ENCODE data around the gene MRPL46. TPM values are rescaled to one million over a fixed set of nuclear protein-coding genes. Genes with fewer than 3 reads are reported as not detected.

The MRPL46 gene
- polyA plus RNA-seq, 1 donor from 2014 or later: 41.0 TPM

DNA sequence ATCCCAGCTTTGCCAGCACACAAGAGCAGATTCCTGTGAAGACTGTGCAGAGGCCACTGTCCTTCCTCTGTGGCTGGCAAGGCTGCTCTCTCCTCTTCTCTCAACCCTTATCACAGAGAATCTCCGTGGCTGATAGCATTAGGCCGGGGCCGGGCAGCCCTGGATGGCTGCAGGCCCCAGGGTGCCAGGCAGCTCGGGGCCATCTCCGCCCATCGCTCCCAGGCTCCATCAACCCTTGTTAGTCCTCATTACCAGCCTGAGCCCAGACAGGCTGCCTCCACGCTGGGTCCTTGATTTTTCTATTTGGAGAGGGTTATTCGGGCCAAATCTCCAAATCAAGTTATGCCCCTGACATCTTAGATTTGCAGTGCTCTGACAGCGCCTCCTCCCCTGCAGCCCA is 39.1 kb downstream of the MRPL46 start:
- Histone ChIP-seq H3K9me3 (ENCODE audit: low read length) (no peaks in the 10 kb centered on the region), H3K9ac (ENCODE audit: low read length) (no peak overlapping the region)
- TF ChIP-seq MXI1 (conservative IDR thresholded peaks at IDR 0.05; ENCODE audit: poor library complexity, severe bottlenecking): no peak

DNA sequence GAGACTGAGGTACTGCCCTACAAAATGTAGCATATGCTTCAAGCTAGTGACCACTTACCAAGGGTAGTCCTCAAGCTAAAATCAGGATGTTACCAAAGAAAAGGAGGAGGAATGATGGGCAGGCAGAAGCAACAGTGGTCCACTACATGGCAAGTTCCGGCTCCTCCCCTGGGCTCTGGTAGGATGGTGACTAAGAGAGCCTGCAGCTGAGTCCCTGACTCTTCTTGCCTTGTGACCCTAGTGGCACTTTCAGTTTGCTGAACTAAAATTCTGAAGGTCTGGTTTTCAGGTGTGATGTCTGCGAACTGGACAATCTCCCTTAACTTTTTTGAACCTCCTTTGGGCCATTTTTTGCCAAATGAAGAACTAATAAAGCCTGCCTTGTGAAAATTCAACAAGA is 40.9 kb downstream of the MRPL46 start:
- H3K79me2 ChIP-seq (replicated peaks; ENCODE audit: insufficient read depth, low read length): no peaks in the 10 kb centered on the region

More for the DNA sequence above, 39.1 kb downstream of the MRPL46 start:
- no peak overlapping the region for H3K27ac ChIP-seq (ENCODE audit: low read length)
- no peak overlapping the region for H3K4me3 ChIP-seq (ENCODE audit: low read length)
- H3F3A ChIP-seq (ENCODE audit: insufficient read depth, low read length, poor library complexity, severe bottlenecking): no peaks in the 10 kb centered on the region
- no peaks in the 10 kb centered on the region for H4K20me1 ChIP-seq (ENCODE audit: insufficient read depth)
- no peak overlapping the region for H3K4me2 ChIP-seq (ENCODE audit: low read length)
- no peaks in the 10 kb centered on the region for H3K79me2 ChIP-seq (replicated peaks; ENCODE audit: insufficient read depth, low read length)
- H3K27me3 ChIP-seq (ENCODE audit: insufficient read depth, low read depth, low read length): no peaks in the 10 kb centered on the region
- no peaks in the 10 kb centered on the region for H3K36me3 ChIP-seq (ENCODE audit: insufficient read depth, low read length)
- H3K9me2 ChIP-seq (ENCODE audit: insufficient read depth, low read length): no peaks in the 10 kb centered on the region
- no peak overlapping the region for H2AFZ ChIP-seq (ENCODE audit: low read depth, low read length)

DNA sequence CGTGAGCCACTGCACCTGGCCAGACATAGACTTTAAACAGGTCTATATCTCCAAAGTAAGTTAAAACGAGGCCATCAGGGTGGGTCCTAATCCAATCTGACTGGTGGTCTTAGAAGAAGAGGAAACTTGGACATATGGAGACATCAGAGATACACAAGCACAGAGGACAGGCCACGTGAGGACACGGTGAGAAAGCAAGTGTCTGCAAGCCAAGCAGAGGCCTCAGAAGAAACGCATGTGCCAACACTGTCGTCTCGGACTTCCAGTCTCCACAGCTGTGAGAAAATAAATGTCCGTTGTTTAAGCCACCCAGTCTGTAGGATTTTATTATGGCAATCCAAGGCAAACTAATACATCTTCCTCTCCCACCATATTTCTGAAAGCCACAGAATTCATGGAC is 43.9 kb downstream of the MRPL46 start:
- H3K9ac ChIP-seq (ENCODE audit: low read length): no peak overlapping the region
- no peak overlapping the region for H3K4me3 ChIP-seq (ENCODE audit: low read length)
- no peaks in the 10 kb centered on the region for H4K20me1 ChIP-seq (ENCODE audit: insufficient read depth)
- H3K27me3 ChIP-seq (ENCODE audit: insufficient read depth, low read depth, low read length): no peaks in the 10 kb centered on the region
- no peaks in the 10 kb centered on the region for H3K9me2 ChIP-seq (ENCODE audit: insufficient read depth, low read length)
- TF ChIP-seq, protein P1, sequence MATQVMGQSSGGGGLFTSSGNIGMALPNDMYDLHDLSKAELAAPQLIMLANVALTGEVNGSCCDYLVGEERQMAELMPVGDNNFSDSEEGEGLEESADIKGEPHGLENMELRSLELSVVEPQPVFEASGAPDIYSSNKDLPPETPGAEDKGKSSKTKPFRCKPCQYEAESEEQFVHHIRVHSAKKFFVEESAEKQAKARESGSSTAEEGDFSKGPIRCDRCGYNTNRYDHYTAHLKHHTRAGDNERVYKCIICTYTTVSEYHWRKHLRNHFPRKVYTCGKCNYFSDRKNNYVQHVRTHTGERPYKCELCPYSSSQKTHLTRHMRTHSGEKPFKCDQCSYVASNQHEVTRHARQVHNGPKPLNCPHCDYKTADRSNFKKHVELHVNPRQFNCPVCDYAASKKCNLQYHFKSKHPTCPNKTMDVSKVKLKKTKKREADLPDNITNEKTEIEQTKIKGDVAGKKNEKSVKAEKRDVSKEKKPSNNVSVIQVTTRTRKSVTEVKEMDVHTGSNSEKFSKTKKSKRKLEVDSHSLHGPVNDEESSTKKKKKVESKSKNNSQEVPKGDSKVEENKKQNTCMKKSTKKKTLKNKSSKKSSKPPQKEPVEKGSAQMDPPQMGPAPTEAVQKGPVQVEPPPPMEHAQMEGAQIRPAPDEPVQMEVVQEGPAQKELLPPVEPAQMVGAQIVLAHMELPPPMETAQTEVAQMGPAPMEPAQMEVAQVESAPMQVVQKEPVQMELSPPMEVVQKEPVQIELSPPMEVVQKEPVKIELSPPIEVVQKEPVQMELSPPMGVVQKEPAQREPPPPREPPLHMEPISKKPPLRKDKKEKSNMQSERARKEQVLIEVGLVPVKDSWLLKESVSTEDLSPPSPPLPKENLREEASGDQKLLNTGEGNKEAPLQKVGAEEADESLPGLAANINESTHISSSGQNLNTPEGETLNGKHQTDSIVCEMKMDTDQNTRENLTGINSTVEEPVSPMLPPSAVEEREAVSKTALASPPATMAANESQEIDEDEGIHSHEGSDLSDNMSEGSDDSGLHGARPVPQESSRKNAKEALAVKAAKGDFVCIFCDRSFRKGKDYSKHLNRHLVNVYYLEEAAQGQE (IDR thresholded peaks at IDR 0.05; ENCODE audit: borderline replicate concordance): no peak
- TF ChIP-seq EP300 (conservative IDR thresholded peaks at IDR 0.05; ENCODE audit: poor library complexity, severe bottlenecking) (no peak), TAF1 (IDR thresholded peaks at IDR 0.05; ENCODE audit: low read depth) (no peak), EZH2 (IDR thresholded peaks at IDR 0.05; ENCODE audit: borderline replicate concordance, insufficient read depth, low read length, poor library complexity, severe bottlenecking) (no peak), POLR2AphosphoS5 (IDR thresholded peaks at IDR 0.05) (no peak), RAD21 (conservative IDR thresholded peaks at IDR 0.05) (no peak), SMC3 (conservative IDR thresholded peaks at IDR 0.05; ENCODE audit: poor library complexity) (no peak)
- TF ChIP-seq, protein P2, sequence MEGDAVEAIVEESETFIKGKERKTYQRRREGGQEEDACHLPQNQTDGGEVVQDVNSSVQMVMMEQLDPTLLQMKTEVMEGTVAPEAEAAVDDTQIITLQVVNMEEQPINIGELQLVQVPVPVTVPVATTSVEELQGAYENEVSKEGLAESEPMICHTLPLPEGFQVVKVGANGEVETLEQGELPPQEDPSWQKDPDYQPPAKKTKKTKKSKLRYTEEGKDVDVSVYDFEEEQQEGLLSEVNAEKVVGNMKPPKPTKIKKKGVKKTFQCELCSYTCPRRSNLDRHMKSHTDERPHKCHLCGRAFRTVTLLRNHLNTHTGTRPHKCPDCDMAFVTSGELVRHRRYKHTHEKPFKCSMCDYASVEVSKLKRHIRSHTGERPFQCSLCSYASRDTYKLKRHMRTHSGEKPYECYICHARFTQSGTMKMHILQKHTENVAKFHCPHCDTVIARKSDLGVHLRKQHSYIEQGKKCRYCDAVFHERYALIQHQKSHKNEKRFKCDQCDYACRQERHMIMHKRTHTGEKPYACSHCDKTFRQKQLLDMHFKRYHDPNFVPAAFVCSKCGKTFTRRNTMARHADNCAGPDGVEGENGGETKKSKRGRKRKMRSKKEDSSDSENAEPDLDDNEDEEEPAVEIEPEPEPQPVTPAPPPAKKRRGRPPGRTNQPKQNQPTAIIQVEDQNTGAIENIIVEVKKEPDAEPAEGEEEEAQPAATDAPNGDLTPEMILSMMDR (IDR thresholded peaks at IDR 0.05; ENCODE audit: poor library complexity, severe bottlenecking): no peak
- no peak overlapping the region for H2AFZ ChIP-seq (ENCODE audit: low read depth, low read length)
- no peak overlapping the region for H3K4me2 ChIP-seq (ENCODE audit: low read length)
- H3K9me3 ChIP-seq (ENCODE audit: low read length): no peaks in the 10 kb centered on the region
- H3K27ac ChIP-seq (ENCODE audit: low read length): no peak overlapping the region
- H3F3A ChIP-seq (ENCODE audit: insufficient read depth, low read length, poor library complexity, severe bottlenecking): no peaks in the 10 kb centered on the region
- H3K79me2 ChIP-seq (replicated peaks; ENCODE audit: insufficient read depth, low read length): no peaks in the 10 kb centered on the region
- no peaks in the 10 kb centered on the region for H3K36me3 ChIP-seq (ENCODE audit: insufficient read depth, low read length)

More for the DNA sequence above, 40.9 kb downstream of the MRPL46 start:
- no peaks in the 10 kb centered on the region for H3K27me3 ChIP-seq (ENCODE audit: insufficient read depth, low read depth, low read length)
- TF ChIP-seq RAD21 (conservative IDR thresholded peaks at IDR 0.05): no peak
- H3K36me3 ChIP-seq (ENCODE audit: insufficient read depth, low read length): no peaks in the 10 kb centered on the region
- no peak overlapping the region for H3K4me2 ChIP-seq (ENCODE audit: low read length)
- H3K9me3 ChIP-seq (ENCODE audit: low read length): no peaks in the 10 kb centered on the region
- H4K20me1 ChIP-seq (ENCODE audit: insufficient read depth): no peaks in the 10 kb centered on the region
- H3K9me2 ChIP-seq (ENCODE audit: insufficient read depth, low read length): no peaks in the 10 kb centered on the region
- H3F3A ChIP-seq (ENCODE audit: insufficient read depth, low read length, poor library complexity, severe bottlenecking): no peaks in the 10 kb centered on the region
- H3K27ac ChIP-seq (ENCODE audit: low read length): no peak overlapping the region
- no peak overlapping the region for H3K4me3 ChIP-seq (ENCODE audit: low read length)
- no peak overlapping the region for H2AFZ ChIP-seq (ENCODE audit: low read depth, low read length)
- no peak overlapping the region for H3K9ac ChIP-seq (ENCODE audit: low read length)
